HG02571 (cell line): ENCODE results near the gene NSD1.
A peak's percentile ranks its signal among the peaks of the same experiment; 100 is the strongest.
"Not testable (repeated sequence)": the region's sequence is repeated elsewhere in the genome, so short reads cannot be mapped to it uniquely, and the experiment has no call there.

Source experiments
- ATAC-seq: cut with Tn5 transposase; IDR thresholded peaks from one replicate; pipeline ENCODE4 v1.9.1; 2021; ENCODE audit warnings: mild to moderate bottlenecking, moderate library complexity; ENCODE audit not compliant: unreplicated experiment

The NSD1 gene

GRCh38 chr5:177306103-177306640 lies 172.6 kb downstream of the NSD1 start:
- ATAC-seq = not testable (repeated sequence)

GRCh38 chr5:177306674-177307543 lies 173.3 kb downstream of the NSD1 start:
- ATAC-seq = no peak

GRCh38 chr5:177307544-177308363 lies 174.2 kb downstream of the NSD1 start:
- ATAC-seq = no peak

- no peak for ATAC-seq
Observed at GRCh38 chr5:177308740-177309139, 175.2 kb downstream of the NSD1 start.

DNA sequence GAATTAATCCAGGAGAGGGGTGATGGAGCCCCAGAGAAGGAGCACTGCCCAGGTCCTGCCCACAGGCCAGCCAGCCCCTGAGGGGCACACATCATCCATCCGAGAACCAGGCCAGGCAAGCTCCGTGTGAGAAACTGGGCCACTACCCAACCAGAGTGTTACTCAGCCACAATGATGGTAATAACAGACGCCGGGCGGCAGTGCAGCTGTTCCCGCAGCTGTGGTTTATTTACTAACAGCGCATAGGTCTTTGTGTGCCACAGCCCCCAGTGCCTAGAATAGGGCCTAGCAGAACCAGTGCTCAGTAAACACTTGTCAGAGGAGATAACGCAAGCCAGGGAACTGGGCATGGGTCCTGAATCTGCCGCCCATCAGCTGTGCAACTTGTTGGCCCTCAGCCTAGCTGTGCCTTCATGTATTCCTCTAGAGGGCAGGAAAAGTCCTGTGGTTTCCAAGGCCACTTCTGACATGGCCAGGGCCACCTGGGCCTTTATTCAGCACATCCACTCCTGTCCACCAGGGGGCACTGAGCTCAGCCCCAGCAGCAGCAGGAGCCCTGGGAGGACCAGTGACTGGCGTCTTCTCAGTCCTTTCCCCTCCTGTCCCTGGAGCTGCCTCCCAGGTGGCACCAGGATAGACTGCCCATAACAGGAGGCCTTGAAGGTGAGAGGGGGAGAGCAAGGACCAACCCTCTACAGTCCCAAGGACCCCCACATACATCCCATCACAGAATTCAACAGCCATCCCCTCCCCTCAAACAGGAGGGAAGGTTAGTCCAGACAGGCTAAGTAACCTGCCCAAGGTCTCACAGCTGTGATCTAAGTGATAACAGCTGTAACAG lies 176.0 kb downstream of the NSD1 start:
- no peak for ATAC-seq

DNA sequence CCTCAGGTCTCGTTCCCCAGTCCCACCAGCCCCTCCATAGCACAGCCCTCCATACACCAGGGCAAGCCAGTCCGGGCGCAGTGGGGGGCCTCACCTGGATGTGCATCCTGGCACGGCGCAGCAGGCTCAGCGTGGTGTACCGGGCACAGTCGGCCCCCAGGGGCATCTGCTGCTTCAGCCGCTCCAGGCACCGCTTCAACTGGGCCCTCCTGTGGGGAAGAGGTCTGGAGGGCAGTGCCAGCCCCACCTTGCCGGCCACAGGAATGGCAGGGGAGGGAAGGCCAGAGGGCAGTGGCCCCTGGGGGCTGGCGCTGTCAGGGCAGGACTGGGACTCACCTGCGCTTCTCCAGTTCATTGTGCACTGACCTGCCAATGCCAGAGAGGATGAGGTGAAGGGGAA lies 176.8 kb downstream of the NSD1 start:
- no peak for ATAC-seq

GRCh38 chr5:177310757-177311391 lies 177.3 kb downstream of the NSD1 start:
- ATAC-seq = no peak

DNA sequence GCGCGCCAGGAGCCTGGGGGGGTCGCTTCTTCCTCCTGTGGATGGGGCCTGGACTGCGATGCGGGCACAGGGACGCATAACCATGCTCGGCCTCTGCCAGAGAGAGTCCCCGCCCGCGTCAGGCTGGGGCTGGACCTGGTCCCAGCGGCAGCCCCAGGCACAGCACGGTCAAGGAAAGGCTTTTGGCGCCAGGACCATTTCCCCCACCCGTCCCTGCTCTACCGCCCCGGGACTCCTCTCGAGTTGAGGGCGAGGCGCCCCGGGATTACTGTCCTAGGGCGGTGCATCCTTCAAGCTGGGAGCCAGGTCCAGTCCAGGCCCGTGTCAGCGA lies 177.8 kb downstream of the NSD1 start:
- ATAC-seq = no peak

- peak; percentile 63 for ATAC-seq
Observed at GRCh38 chr5:177311723-177312648, 178.4 kb downstream of the NSD1 start, which contains the start of gene MXD3. Gene MXD3, minus strand, starts transcription at chr5:177311898. Its CDS starts 68 bp downstream, at chr5:177311830.

GRCh38 chr5:177312649-177313181 lies 179.1 kb downstream of the NSD1 start:
- no peak for ATAC-seq

DNA sequence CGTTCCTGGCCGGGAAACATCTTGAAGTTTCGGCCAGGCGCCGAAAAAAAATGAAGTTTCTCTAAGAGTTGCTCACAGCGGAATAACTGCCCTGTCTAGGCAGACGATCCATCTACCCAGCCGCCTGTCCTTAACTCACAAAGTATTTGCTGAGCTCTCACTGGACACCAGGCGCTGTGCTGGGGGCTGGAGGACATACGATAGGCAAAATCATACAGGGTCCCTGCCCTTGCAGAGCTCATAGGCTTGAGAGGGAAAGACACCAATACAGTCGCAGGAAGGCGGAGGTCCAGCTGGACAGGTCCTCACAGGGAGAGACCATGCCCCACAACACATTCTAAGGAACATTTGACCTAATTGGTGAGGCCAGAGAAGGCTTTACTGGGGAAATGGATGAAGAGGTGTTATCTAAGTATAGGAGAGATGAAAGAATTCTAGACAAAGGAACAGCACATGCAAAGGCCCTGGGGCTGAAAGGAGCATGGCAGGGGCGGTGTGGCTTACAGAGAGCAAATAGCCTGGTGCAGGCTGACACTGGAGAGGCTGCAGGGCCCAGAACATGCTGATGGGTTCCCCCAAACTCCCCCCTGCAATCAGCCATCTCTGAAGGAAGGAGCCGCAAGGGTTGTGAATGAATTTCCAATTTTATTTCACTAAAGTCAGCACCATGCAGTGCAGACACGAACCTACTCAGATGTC lies 180.1 kb downstream of the NSD1 start:
- ATAC-seq = no peak

- no peak for ATAC-seq
Observed at GRCh38 chr5:177314376-177315342, 181.1 kb downstream of the NSD1 start.

DNA sequence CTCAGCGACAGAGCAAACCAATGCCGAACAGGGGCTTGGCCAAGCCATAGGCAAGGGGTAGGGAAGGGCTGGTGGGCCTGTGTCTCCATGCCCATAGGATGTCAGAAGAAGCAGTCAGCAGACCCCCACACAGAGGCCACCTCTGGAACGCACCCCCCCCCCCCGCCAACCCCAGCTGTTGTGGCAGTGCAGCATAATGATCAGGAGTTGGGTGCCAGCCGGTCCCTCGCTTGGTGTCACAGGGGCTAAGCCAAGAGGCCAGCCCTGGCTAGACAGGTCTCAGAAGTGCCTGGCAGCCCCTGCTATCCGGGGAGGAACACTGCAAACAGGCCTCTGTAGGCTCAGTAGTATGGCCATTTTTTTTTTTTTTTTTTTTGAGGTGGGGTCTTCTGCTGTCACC lies 181.8 kb downstream of the NSD1 start:
- ATAC-seq = no peak

- no peak for ATAC-seq
Observed at GRCh38 chr5:177316005-177316404, 182.4 kb downstream of the NSD1 start.

DNA sequence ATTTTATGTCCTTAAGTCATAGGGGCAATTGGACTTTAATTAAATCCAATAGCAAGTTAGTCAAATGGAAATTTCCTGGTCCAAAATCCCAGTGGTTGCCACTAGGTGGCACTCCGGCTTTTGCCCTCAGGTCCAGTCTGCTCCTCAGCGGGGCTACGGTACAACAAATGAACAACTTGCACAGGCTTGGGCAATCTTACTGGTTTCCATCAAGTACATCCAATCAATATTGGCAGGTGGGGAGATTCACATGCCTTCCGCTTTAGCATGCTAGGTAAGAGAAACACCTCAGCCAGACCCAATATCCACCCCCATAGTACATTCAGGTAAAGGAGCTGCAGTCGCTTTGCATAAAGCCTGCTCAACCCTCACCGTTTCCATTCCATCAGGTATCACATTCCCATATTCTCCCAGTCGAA lies 184.4 kb downstream of the NSD1 start:
- no peak for ATAC-seq

- ATAC-seq = no peak
Observed at GRCh38 chr5:177319913-177320588, 186.5 kb downstream of the NSD1 start.

DNA sequence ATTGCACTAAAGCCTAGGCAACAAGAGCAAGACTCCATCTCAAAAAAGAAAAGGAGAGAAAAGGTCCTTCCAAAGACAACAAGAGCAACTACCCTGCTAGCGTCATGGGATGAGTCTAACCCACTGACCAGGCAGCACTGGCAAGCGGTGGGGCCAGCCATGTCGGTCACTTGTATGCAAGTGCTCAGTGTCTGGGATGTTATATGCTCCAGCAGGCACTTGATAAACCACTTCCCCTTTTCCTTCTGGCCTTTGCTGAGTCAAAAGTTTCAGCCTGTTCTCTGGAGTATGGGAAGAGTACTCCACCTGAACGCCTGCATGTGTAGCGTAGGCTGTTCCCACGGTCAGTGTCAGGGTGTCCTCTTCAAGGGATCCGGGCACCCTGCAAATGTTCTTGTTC lies 187.3 kb downstream of the NSD1 start:
- ATAC-seq = no peak
